GM18861 (cell line): ENCODE data around the gene SLC22A9.
"Not testable (repeated sequence)": the region's sequence is repeated elsewhere in the genome, so short reads cannot be mapped to it uniquely, and the experiment has no call there.

ENCODE experiments used
- ATAC-seq: cut with Tn5 transposase; IDR thresholded peaks from one replicate; pipeline ENCODE4 v1.9.1; 2021; ENCODE audit not compliant: unreplicated experiment

SLC22A9 gene

DNA sequence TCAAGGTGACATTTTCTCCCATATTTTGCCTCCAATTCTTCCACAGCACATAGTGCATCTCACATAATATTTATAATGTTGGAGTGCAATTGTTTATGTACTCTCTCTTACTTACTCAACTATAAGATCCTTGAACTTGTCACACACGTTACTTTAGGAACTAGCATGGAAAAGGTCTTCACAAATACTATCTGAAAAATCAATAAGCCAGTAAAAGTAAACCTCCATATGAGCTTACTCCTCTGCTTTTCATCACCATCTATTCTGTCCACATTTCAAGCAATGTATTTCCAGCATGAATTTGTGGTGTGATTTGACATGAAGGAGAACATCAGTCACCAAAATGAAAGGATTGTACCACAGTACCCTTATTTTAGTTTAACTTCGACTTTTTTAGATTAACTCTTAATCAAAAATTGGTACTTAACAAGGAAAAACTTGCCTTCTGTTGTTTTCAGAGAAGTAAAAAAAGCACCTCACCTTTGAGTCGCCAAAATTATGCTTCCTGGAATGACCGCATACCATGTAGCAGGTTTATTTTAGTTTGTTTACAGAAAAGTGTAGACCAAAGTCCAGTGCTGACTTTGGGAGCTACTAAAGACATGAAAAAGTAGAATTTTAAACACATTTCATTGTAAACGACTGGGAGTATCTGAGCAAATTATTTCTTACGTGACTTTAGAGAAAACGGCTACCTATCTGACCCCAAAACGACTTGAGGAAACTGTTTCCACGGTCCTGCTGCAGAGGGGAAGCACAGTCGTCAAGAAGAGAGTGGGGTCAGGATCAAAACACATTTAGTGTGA, at the start of gene SLC22A9:
SLC22A9 (plus strand) TSS at position 621 of the 806 bp plus-strand sequence. CDS start 272 bp downstream, outside the sequence.
- ATAC-seq = no peak

GRCh38 chr11:63321723-63322122, 47.9 kb upstream of the SLC22A9 start:
- no peak for ATAC-seq

GRCh38 chr11:63335089-63335488, 34.5 kb upstream of the SLC22A9 start:
- not testable (repeated sequence) for ATAC-seq

DNA sequence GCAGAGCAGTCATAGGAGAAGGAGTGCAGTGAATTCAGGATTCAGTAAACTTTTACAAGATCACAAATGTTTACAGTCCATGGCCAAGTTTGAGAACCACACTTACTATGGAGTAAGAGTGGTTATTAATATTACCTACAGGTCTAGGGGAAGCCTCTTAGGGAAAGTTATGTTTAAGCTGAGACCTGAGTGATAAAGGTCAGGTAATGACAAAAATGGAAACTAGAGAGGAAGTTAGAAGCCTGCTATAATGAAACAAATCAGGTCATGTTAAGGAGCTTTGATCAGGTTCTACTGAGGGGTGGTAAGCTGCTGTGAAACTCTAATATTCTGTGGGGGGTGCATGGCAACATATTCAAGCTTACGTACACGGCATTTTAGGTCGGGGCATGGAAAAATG, 32.5 kb upstream of the SLC22A9 start:
- no peak for ATAC-seq

DNA sequence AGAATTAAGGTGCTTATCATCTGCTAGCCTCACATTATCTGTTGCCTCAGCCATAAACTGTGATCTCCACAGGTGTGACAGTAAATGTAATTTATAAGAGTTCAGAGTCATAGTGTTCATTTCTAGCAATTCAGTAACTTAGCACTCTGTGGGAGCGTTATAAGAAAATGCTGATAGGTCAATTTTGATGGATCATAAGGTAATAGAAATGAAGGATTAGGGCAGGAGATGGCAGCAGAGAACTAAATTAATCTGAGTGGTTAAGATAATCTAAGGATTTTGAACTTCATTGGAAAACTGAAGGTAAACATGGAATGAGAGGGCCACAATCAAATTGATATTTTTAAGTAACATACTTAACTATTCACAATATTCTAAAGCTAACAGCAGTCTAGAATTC, 26.5 kb upstream of the SLC22A9 start:
- ATAC-seq = no peak

DNA sequence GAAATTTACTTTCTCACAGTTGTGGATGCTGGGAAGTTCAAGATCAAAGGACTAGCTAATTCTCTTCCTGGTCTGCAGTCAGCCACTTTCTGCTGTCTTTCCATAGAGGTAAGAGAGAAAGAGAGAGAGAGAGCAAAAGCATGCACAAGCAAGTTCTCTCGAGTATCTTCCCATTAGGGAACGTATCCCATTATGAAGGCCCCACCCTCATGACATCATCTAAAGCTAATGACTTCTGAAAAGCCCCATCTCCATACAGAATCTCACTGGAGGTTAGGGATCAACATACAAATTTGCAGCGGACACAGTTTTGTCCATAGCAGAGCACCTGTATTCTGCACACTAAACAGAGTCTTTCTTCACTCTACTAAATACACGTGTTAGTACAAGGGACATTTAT, 17.4 kb upstream of the SLC22A9 start:
- ATAC-seq = no peak

DNA sequence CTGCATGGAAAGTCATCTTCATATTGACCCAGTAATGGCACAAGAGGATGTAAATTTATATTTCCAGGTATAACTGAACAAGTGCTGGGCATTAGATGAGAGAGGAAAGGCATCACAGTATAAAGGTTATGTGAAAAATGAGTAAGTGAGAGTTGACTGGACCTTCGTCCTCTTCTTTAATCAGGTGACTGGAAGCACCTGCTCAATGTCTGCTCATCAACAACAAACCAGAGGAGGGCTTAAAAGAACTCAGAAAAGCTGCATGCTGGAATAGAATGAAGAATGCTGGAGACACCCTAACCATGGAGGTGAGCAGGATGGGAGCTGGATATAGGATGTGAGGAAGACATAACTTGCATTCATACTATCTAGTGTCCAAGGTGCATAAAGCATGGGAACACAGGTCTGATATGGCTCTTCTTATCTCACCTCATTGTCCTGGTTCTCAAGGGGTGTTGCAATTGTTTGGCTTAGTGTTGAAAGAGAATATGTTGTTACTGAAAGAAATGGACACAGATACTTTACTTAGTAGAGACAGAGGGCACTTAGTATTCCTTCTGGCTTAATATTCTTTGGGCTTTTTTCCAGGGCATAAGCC, 7.3 kb upstream of the SLC22A9 start:
- no peak for ATAC-seq

GRCh38 chr11:63369971-63370588, 495 bp downstream of the SLC22A9 start:
- ATAC-seq = no peak

GRCh38 chr11:63371396-63371795, 1.8 kb downstream of the SLC22A9 start:
- ATAC-seq = no peak

GRCh38 chr11:63375434-63375833, 5.8 kb downstream of the SLC22A9 start:
- ATAC-seq = no peak

DNA sequence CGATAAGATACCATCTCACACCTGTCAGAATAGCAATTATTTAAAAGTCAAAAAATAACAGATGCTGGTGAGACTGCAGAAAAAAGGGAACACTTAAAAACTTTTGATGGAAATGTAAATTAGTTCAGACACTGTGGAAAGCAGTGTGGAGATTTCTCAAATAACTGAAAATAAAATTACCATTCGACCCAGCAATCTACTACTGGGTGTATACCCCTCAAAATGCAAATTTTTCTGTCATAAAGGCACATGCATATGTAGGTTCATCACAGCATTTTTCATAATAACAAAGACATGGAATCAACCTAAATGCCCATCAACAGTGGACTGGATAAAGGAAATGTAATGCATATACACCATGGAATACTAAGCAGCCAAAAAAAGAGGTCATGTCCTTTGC, 10.5 kb downstream of the SLC22A9 start:
- ATAC-seq = no peak

- ATAC-seq = no peak
Observed at GRCh38 chr11:63395697-63396096, 26.1 kb downstream of the SLC22A9 start.

GRCh38 chr11:63404161-63404935, 34.8 kb downstream of the SLC22A9 start:
- no peak for ATAC-seq

GRCh38 chr11:63405114-63405513, 35.5 kb downstream of the SLC22A9 start:
- ATAC-seq = no peak

DNA sequence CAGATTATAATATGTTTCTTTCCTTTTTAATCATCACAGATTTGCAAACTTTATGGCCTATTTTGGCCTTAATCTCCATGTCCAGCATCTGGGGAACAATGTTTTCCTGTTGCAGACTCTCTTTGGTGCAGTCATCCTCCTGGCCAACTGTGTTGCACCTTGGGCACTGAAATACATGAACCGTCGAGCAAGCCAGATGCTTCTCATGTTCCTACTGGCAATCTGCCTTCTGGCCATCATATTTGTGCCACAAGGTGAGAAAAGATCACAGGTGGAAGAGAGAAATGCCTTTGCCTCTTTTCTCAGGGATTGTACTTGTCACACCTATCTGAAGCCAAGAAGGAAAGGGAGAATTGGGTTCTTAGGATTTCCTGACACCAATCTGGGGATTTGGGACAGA, 36.9 kb downstream of the SLC22A9 start:
- no peak for ATAC-seq

DNA sequence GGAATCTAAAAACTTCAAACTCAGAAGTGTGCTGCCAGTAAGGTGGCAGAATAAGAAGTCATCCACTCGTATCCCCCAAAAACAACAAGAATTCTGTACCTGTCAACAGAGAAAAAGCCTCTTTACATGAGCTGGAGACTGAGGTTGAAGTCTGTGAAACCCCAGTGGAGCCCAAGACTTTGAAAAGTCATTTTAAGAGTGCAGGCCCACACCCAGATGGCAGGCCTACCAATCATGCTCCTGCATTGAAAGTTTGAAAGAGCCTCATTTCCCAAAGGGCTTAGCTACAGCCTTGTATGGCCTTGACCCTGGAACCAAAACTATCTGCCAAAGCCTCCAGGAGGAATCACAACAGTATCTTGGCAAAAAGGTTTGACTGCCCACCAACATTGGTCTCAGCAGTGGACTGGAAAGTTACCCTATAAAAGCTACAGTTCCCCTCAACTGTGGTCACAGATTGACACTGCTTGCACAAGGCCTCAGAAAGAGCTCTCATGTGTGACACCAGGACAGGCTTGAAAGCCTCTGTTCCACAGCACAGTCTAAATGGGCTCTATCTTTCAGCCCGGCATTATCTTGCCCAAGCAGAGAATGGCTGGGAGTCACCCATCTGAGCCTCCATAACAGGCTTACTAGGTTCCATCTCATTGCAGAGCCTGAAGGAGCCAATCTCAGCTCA, 47.7 kb downstream of the SLC22A9 start:
- ATAC-seq = no peak

DNA sequence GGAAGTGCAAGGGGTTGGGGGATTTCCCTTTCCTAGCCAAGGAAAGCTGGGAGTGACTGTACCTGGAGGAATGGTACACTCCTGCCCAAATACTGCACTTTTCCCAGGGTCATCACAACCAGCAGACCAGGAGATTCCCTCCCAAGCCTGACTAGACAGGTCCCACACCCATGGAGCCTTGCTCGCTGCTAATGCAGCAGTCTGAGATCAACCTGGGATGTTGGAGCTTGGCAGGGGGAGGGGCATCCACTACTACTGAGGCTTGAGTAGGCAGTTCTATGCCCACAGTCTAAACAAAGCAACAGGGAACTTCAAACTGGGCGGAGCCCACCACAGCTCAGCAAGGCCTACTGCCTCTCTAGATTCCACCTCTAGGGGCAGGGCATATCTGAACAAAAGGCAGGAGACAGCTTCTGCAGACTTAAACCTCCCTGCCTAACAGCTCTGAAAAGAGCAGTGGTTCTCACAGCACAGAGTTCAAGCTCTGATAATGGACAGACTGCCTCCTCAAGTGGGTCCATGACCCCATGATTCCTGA, 58.5 kb downstream of the SLC22A9 start:
- no peak for ATAC-seq

GRCh38 chr11:63430731-63431130, 61.1 kb downstream of the SLC22A9 start:
- not testable (repeated sequence) for ATAC-seq

DNA sequence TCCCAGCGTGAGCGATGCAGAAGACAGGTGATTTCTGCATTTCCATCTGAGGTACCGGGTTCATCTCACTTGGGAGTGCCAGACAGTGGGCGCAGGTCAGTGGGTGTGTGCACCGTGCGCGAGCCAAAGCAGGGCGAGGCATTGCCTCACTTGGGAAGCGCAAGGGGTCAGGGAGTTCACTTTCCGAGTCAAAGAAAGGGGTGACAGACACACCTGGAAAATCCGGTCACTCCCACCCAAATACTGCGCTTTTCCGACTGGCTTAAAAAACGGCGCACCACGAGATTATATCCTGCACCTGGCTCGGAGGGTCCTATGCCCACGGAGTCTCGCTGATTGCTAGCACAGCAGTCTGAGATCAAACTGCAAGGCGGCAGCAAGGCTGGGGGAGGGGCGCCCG, 65.8 kb downstream of the SLC22A9 start:
- not testable (repeated sequence) for ATAC-seq

- ATAC-seq = not testable (repeated sequence)
Observed at GRCh38 chr11:63435831-63436230, 66.2 kb downstream of the SLC22A9 start.

DNA sequence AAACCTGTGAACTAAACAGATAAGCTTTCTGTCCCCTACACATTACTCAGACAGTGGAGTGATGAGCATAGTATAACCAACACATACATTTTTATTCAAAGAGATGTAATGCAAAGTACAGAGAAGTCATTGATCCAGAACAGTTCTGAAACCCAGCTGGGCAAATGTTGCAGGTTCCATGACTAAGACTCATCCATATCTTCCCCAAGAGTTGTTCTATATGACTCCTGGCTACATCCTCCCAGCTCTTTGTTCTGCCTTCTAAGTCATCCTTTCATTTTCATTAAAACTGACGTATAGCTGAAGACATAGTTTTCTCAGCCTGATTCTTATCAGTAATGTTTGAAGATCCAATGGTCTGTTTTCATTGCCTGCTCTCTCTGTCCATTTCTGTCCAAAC, 74.1 kb downstream of the SLC22A9 start:
- no peak for ATAC-seq
